SK-N-MC (cell line): Measurements from ENCODE around the gene ASPRV1.

Source experiments
- EZH2 ChIP-seq: fragments of 200-600 bp; sonication (generic); IDR thresholded peaks from one replicate; pipeline ENCODE4 v1.6.1; 2017; ENCODE audit warnings: antibody characterized with exemption
- POLR2AphosphoS5 ChIP-seq: IDR thresholded peaks from 2 replicates; pipeline ENCODE4 v1.6.1; 2012; ENCODE audit warnings: mild to moderate bottlenecking, low read depth, low read length, borderline replicate concordance

GRCh38 chr2:69998761-69999160, 37.3 kb upstream of the ASPRV1 start:
- no peak for TF ChIP-seq EZH2
- TF ChIP-seq POLR2AphosphoS5: no peak
